GM12891 (cell line): ENCODE measurements around the gene ANKLE2.

ENCODE experiments used
- POLR2A ChIP-seq: IDR thresholded peaks from 2 replicates; pipeline ENCODE4 v1.6.1; 2011; ENCODE audit warnings: low read depth, low read length, control low read depth
- POLR2AphosphoS5 ChIP-seq: IDR thresholded peaks from 2 replicates; pipeline ENCODE4 v1.6.1; 2011; ENCODE audit warnings: low read depth, low read length, control low read depth

GRCh38 chr12:132718644-132719043, 43.0 kb downstream of the ANKLE2 start:
- TF ChIP-seq POLR2AphosphoS5 (no peak), POLR2A (no peak)
